OCI-LY3 (cell line): ENCODE measurements around the gene SLC25A48.

ENCODE experiments used
- H2AFZ ChIP-seq: fragments of 200-600, 300-600 bp; shearing (Covaris generic); 2 replicates; pipeline ENCODE4 v1.6.0; 2014; ENCODE audit warnings: antibody characterized with exemption, low read depth, low read length
- H3K27ac ChIP-seq: fragments of 200-600, 300-600 bp; sonication (generic); 2 replicates; pipeline ENCODE4 v1.5.1; 2014; ENCODE audit warnings: mild to moderate bottlenecking, low read length, moderate library complexity, mixed read lengths
- H3K27me3 ChIP-seq: fragments of 200-600, 300-600 bp; sonication (generic); 2 replicates; pipeline ENCODE4 v1.6.1; 2014; ENCODE audit warnings: low read depth, low read length, mixed read lengths
- H3K36me3 ChIP-seq: fragments of 200-600, 300-600 bp; sonication (generic); replicated peaks from 2 replicates; pipeline ENCODE3; 2014; ENCODE audit warnings: low read depth, low read length, mixed read lengths
- H3K4me1 ChIP-seq: fragments of 300-600, 200-600 bp; sonication (generic); 2 replicates; pipeline ENCODE4 v1.6.1; 2014; ENCODE audit warnings: low read length, mixed read lengths
- H3K4me2 ChIP-seq: fragments of 200-600, 300-600 bp; sonication (generic); 2 replicates; pipeline ENCODE4 v1.6.1; 2014; ENCODE audit warnings: low read length, mixed read lengths
- H3K4me3 ChIP-seq: fragments of 300-600, 200-600 bp; sonication (generic); 2 replicates; pipeline ENCODE4 v1.5.1; 2014; ENCODE audit warnings: antibody characterized with exemption, mild to moderate bottlenecking, low read length, moderate library complexity
- H3K79me2 ChIP-seq: fragments of 300-600, 200-600 bp; shearing (Covaris generic); 2 replicates; pipeline ENCODE4 v1.6.1; 2014; ENCODE audit warnings: mild to moderate bottlenecking, low read length, mixed read lengths
- H3K9ac ChIP-seq: fragments of 300-600, 200-600 bp; shearing (Covaris generic); 2 replicates; pipeline ENCODE4 v1.6.0; 2014; ENCODE audit warnings: mild to moderate bottlenecking, low read length, moderate library complexity
- H3K9me3 ChIP-seq: fragments of 200-600, 300-600 bp; shearing (Covaris generic); 2 replicates; pipeline ENCODE4 v1.6.1; 2014; ENCODE audit warnings: low read length, mixed read lengths; ENCODE audit not compliant: insufficient read depth
- H4K20me1 ChIP-seq: fragments of 200-600, 300-600 bp; sonication (generic); 2 replicates; pipeline ENCODE4 v1.6.1; 2016; ENCODE audit warnings: low read length, mixed read lengths; ENCODE audit not compliant: insufficient read depth
- EZH2phosphoT487 ChIP-seq: fragments of 200-600 bp; shearing (Covaris generic); IDR thresholded peaks from 2 replicates; pipeline ENCODE4 v1.6.1; 2018; ENCODE audit warnings: antibody characterized with exemption, mixed run types, low read depth
- TF ChIP-seq, protein P1 (sequence below): fragments of 200-600, 300-600 bp; sonication (generic); IDR thresholded peaks from 2 replicates; pipeline ENCODE4 v1.5.1; 2014; ENCODE audit warnings: antibody characterized with exemption, low read length, low read depth

Gene SLC25A48

GRCh38 chr5:135900276-135900675 is 65.8 kb downstream of the SLC25A48 start:
- Histone ChIP-seq H3K4me2 (no peak overlapping the region), H3K36me3 (no peaks in the 10 kb centered on the region), H2AFZ (no peak overlapping the region), H3K79me2 (no peaks in the 10 kb centered on the region), H3K27me3 (peaks cover 34% of the 10 kb centered on the region), H3K9me3 (no peaks in the 10 kb centered on the region), H4K20me1 (no peaks in the 10 kb centered on the region), H3K9ac (no peak overlapping the region), H3K4me1 (no peaks in the 10 kb centered on the region), H3K27ac (no peak overlapping the region), H3K4me3 (no peak overlapping the region)
- TF ChIP-seq EZH2phosphoT487 = no peak
- TF ChIP-seq, protein P1, sequence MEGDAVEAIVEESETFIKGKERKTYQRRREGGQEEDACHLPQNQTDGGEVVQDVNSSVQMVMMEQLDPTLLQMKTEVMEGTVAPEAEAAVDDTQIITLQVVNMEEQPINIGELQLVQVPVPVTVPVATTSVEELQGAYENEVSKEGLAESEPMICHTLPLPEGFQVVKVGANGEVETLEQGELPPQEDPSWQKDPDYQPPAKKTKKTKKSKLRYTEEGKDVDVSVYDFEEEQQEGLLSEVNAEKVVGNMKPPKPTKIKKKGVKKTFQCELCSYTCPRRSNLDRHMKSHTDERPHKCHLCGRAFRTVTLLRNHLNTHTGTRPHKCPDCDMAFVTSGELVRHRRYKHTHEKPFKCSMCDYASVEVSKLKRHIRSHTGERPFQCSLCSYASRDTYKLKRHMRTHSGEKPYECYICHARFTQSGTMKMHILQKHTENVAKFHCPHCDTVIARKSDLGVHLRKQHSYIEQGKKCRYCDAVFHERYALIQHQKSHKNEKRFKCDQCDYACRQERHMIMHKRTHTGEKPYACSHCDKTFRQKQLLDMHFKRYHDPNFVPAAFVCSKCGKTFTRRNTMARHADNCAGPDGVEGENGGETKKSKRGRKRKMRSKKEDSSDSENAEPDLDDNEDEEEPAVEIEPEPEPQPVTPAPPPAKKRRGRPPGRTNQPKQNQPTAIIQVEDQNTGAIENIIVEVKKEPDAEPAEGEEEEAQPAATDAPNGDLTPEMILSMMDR = no peak

DNA sequence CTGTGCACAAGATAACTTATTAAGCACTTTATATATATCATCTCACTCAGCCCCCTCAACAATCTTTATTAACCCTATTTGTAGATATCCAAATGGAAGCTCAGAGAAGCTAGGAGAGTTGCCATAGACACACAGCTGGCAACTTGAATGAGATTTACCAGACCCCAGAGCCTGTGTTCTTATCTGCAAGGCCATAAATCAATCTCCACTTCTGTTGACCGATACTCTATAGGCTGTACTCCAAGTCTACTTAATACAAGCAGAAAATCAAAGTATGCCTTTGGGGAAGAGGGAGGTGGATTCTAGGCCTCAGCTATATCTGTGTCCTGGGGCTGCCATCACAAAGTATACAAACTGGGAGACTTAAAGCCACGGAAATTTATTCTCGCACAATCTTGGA is 67.2 kb downstream of the SLC25A48 start:
- H3K27me3 ChIP-seq = peaks cover 23% of the 10 kb centered on the region
- H3K9ac ChIP-seq = no peak overlapping the region
- no peak overlapping the region for H3K27ac ChIP-seq
- no peaks in the 10 kb centered on the region for H3K4me1 ChIP-seq
- no peak overlapping the region for H2AFZ ChIP-seq
- H3K79me2 ChIP-seq = no peaks in the 10 kb centered on the region
- H3K9me3 ChIP-seq = no peaks in the 10 kb centered on the region
- H4K20me1 ChIP-seq = no peaks in the 10 kb centered on the region
- TF ChIP-seq EZH2phosphoT487 = no peak
- TF ChIP-seq, protein P1 = no peak
- no peaks in the 10 kb centered on the region for H3K36me3 ChIP-seq
- no peak overlapping the region for H3K4me3 ChIP-seq
- no peak overlapping the region for H3K4me2 ChIP-seq

GRCh38 chr5:135905144-135905543 is 70.7 kb downstream of the SLC25A48 start:
- H3K9ac ChIP-seq = no peak overlapping the region
- no peak overlapping the region for H3K4me3 ChIP-seq
- H4K20me1 ChIP-seq = no peaks in the 10 kb centered on the region
- no peaks in the 10 kb centered on the region for H3K36me3 ChIP-seq
- no peak overlapping the region for H3K27ac ChIP-seq
- H3K9me3 ChIP-seq = no peaks in the 10 kb centered on the region
- H3K27me3 ChIP-seq = peaks cover 24% of the 10 kb centered on the region
- H3K79me2 ChIP-seq = no peaks in the 10 kb centered on the region
- no peak overlapping the region for H3K4me2 ChIP-seq
- H2AFZ ChIP-seq = no peak overlapping the region
- H3K4me1 ChIP-seq = no peaks in the 10 kb centered on the region
- no peak for TF ChIP-seq EZH2phosphoT487
- TF ChIP-seq, protein P1 = no peak

- no peak overlapping the region for H3K27ac ChIP-seq
- no peaks in the 10 kb centered on the region for H3K9me3 ChIP-seq
- H4K20me1 ChIP-seq = no peaks in the 10 kb centered on the region
- TF ChIP-seq, protein P1 = no peak
- no peak for TF ChIP-seq EZH2phosphoT487
- no peaks in the 10 kb centered on the region for H3K4me1 ChIP-seq
- H3K9ac ChIP-seq = no peak overlapping the region
- H2AFZ ChIP-seq = no peak overlapping the region
- no peak overlapping the region for H3K4me2 ChIP-seq
- no peaks in the 10 kb centered on the region for H3K36me3 ChIP-seq
- no peak overlapping the region for H3K4me3 ChIP-seq
- peaks cover 40% of the 10 kb centered on the region for H3K27me3 ChIP-seq
- no peaks in the 10 kb centered on the region for H3K79me2 ChIP-seq
These were observed 79.5 kb downstream of the SLC25A48 start for GRCh38 chr5:135913713-135914626.
